Activated CD8-positive, alpha-beta memory T cell treated with anti-CD3 and anti-CD28 coated beads, Interleukin-2, amount 50 U/mL, for 1 hour (primary cell): Measurements from ENCODE around the gene EXO1.
"Not testable (repeated sequence)": the region's sequence is repeated elsewhere in the genome, so short reads cannot be mapped to it uniquely, and the experiment has no call there.

ENCODE experiments used
- DNase-seq: peaks from one replicate; pipeline ENCODE4 v3.0.0-alpha.2; 2020; ENCODE audit errors: extremely low read depth

The EXO1 gene

GRCh38 chr1:241847796-241848685 lies at the start of gene EXO1:
Gene EXO1 (plus strand): TSS chr1:241848204. CDS start chr1:241850426, 2,222 bp downstream.
- DNase-seq, result peak; percentile 63

- no peak for DNase-seq
Measured at GRCh38 chr1:241799416-241799815, 48.6 kb upstream of the EXO1 start.

GRCh38 chr1:241800640-241801039 lies 47.4 kb upstream of the EXO1 start:
- DNase-seq, result no peak

GRCh38 chr1:241802863-241803262 lies 45.1 kb upstream of the EXO1 start:
- no peak for DNase-seq

GRCh38 chr1:241804706-241805105 lies 43.3 kb upstream of the EXO1 start:
- DNase-seq, result not testable (repeated sequence)

GRCh38 chr1:241808265-241808664 lies 39.7 kb upstream of the EXO1 start:
- no peak for DNase-seq

- no peak for DNase-seq
Measured at GRCh38 chr1:241810769-241811405, 37.1 kb upstream of the EXO1 start.

- no peak for DNase-seq
Measured at GRCh38 chr1:241813768-241814320, 34.2 kb upstream of the EXO1 start.

- no peak for DNase-seq
Measured at GRCh38 chr1:241816008-241816407, 32.0 kb upstream of the EXO1 start.

GRCh38 chr1:241817331-241817792 lies 30.6 kb upstream of the EXO1 start:
- no peak for DNase-seq

GRCh38 chr1:241817956-241818612 lies 29.9 kb upstream of the EXO1 start:
- no peak for DNase-seq

GRCh38 chr1:241819340-241819866 lies 28.6 kb upstream of the EXO1 start:
- DNase-seq, result no peak

- no peak for DNase-seq
Measured at GRCh38 chr1:241821363-241821762, 26.6 kb upstream of the EXO1 start.

- DNase-seq, result no peak
Measured at GRCh38 chr1:241822846-241823245, 25.2 kb upstream of the EXO1 start.

GRCh38 chr1:241823925-241824324 lies 24.1 kb upstream of the EXO1 start:
- DNase-seq, result no peak

GRCh38 chr1:241825581-241825980 lies 22.4 kb upstream of the EXO1 start:
- DNase-seq, result no peak

- DNase-seq, result not testable (repeated sequence)
Measured at GRCh38 chr1:241826613-241827012, 21.4 kb upstream of the EXO1 start.

GRCh38 chr1:241827264-241827663 lies 20.7 kb upstream of the EXO1 start:
- DNase-seq, result no peak

GRCh38 chr1:241828463-241829021 lies 19.5 kb upstream of the EXO1 start:
- no peak for DNase-seq

GRCh38 chr1:241829468-241829867 lies 18.5 kb upstream of the EXO1 start:
- no peak for DNase-seq

- DNase-seq, result no peak
Measured at GRCh38 chr1:241834733-241835377, 13.1 kb upstream of the EXO1 start.
